NCI-H82 (cell line): ENCODE measurements around the gene GRIN3B.
"Not testable (repeated sequence)": the region's sequence is repeated elsewhere in the genome, so short reads cannot be mapped to it uniquely, and the experiment has no call there.

Experiments
- DNase-seq: peaks from one replicate; lab custom pipeline; 2025; lab: John Stamatoyannopoulos, UW

The GRIN3B gene, protein sequence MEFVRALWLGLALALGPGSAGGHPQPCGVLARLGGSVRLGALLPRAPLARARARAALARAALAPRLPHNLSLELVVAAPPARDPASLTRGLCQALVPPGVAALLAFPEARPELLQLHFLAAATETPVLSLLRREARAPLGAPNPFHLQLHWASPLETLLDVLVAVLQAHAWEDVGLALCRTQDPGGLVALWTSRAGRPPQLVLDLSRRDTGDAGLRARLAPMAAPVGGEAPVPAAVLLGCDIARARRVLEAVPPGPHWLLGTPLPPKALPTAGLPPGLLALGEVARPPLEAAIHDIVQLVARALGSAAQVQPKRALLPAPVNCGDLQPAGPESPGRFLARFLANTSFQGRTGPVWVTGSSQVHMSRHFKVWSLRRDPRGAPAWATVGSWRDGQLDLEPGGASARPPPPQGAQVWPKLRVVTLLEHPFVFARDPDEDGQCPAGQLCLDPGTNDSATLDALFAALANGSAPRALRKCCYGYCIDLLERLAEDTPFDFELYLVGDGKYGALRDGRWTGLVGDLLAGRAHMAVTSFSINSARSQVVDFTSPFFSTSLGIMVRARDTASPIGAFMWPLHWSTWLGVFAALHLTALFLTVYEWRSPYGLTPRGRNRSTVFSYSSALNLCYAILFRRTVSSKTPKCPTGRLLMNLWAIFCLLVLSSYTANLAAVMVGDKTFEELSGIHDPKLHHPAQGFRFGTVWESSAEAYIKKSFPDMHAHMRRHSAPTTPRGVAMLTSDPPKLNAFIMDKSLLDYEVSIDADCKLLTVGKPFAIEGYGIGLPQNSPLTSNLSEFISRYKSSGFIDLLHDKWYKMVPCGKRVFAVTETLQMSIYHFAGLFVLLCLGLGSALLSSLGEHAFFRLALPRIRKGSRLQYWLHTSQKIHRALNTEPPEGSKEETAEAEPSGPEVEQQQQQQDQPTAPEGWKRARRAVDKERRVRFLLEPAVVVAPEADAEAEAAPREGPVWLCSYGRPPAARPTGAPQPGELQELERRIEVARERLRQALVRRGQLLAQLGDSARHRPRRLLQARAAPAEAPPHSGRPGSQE

DNA sequence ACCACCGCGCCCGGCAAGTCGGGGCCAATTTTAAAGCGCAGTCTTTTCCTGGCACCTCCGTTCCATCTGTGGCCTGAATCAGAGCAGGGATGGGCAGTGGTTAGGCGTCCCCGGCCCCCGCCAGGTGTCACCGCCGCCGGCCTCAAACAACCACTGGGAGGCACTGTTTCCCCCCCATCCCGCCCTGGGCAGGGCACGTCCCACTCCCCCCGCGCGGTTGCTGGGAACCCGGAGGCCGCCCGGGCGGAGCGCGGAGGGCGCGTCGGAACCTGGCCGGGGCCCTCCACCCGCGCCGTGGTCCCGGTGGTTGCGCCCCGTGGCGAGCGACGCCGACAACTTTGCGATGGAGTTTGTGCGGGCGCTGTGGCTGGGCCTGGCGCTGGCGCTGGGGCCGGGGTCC is at the start of gene GRIN3B:
Gene GRIN3B (plus strand): TSS at position 325 of the 400 bp plus-strand sequence. CDS start 19 bp downstream, at position 344.
- DNase-seq = peak; percentile 69

DNA sequence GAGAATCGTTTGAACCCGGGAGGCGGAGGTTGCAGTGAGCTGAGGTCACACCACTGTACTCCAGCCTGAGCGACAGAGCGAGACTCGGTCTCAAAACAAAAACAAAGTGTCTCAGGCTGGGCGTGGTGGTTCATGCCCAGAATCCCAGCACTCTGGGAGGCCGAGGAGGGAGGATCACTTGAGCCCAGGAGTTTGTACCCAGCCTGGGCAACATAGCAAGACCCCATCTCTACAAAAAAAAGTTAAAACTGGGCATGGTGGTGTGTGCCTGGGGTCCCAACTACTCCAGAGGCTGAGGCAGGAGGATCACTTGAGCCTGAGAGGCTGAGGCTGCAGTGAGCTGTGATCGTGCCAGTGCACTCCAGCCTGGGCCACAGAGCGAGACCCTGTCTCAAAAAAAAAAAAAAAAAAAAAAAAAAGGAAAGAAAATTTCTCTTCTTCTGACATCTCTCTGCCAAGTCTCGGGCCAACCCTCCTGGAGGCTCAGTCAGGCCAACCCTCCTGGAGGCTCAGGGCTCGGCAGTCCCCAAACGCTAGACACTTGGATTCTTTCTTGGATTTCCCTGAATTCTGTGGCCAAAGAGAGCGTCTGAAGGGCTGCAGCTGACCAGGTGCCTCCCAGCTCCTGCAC is 48.1 kb upstream of the GRIN3B start:
- DNase-seq = no peak

DNA sequence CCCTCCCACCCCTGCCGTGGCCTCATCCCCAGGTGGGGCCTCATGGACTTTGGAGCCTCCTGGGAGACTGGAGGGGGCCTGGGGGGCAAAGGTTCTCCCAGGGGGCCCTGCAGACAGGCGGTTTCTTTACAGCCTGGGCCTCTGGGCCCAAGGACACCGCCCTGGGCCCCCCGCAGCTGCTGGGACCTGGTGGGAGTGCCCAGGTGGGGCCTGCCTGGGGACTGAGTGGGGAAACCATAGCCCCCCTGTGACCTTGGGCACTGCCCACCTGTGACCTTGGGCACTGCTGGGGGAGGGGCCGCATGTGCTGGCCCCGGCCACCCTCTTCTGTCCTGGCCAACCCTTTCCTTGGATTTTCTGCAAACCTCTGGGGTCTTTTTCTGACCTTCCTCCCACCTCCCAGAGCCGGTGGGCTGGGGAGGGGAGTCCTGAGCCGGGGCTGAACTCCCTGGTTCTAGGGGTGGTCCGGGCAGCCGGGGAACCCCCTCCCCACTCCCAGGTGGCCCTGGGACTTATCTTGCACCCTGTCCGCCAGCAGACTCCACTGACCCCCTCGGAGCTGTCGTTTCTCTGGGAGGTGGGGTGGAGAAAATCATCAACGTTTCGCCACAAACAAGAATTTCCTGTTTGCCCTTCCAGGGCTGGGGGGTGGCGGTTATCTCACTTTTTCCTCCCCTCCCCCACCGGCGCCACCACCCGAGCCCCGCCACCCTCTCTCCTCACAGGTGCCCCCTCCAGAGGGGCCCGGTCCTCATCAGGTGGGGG is 47.4 kb upstream of the GRIN3B start:
- DNase-seq = no peak

DNA sequence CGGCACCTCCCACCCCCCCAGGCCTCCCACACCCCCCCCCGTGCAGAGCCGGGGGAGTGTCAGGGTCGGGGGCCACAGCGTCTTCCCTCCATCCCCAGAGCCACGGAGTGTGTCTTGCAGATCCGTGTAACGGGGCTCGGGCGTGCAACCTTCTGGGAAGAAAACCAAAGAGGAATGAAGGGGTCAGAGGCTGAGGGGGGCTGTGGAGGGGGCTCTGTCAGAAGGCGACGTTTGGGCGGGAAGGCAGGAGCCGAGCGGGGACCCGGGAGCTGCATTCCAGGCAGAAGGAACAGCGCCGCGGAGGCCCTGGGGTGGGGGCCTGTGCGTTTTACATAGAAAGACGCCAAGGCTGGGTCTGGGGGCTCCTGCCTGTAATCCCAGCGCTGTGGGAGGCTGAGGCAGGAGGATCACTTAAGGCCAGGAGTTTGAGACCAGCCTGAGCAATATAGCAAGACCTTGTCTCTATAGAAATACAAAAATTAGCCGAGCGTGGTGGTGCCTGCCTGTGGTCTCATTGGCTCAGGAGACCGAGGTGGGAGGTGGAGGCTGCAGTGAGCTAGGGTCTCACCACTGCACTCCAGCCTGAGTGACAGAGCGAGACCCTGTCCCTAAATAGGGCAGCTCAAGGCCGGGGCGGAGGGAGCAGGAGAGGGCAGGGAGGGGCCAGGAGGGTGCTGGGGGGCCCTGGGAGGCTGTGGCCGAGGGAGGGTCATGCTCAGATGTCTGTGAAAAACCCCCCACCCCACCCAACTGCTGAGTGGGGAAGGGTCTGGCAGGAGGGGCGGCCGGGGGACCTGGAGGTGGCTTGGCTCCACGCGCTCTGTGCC is 46.6 kb upstream of the GRIN3B start:
- DNase-seq = no peak

DNA sequence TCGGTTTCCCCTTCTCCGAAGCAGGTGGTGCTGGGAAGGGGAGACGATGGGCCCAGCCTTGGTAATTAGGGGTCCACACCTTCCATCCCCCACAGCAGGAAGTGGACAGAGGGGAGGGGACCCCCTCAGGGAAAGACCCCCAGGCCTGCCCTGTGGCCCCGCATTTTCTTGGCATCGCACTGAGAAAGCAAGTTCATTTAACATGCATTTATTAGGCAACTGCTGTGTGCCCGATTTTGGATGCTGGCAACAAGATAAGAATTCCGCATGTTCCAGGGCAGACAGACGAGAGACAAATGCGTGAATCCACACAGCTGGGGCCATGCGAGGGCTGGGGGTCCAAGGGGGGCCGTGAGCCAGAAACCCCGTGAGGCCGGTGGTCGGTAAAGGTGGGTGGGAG is 45.9 kb upstream of the GRIN3B start:
- DNase-seq = no peak

DNA sequence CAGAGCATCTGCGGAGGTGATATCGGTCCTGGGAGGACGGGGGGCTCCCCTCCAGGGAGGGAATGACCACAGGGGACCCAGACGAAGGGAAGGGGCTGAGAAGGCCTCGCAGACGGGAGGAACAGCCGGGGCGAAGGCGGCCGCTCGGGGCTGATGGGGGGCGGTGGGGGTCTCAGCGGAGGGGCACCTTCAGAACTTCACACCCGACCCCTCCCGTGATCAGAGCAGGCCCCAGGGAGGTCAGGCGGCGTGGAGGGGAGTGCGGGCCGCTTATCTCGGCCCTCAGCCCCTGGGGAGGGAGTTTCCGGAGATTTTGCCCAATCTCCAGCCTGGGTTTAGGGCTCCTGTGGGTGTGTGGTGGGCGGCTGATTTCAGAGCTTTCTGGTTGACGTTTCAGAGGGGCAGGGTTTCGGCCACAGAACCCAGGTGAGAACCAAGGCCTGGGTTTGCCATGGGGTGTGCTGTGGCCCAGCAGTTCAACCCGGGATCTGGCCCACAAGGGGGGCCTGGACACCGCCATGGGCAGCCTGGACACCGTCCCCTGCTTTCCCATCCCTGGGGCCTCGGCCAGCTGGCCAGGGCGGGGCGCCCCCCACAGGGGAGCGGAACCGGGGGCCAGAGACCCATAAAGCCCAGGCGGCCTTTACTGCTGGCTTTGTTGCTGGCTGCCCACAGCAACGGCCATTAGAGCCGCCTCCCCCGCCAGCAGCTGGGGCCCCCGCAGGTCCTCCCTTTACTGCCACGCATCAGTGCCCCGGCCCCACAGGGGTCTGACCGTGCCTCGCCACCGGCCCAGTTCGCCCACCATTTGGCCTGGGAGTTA is 45.3 kb upstream of the GRIN3B start:
- no peak for DNase-seq

DNA sequence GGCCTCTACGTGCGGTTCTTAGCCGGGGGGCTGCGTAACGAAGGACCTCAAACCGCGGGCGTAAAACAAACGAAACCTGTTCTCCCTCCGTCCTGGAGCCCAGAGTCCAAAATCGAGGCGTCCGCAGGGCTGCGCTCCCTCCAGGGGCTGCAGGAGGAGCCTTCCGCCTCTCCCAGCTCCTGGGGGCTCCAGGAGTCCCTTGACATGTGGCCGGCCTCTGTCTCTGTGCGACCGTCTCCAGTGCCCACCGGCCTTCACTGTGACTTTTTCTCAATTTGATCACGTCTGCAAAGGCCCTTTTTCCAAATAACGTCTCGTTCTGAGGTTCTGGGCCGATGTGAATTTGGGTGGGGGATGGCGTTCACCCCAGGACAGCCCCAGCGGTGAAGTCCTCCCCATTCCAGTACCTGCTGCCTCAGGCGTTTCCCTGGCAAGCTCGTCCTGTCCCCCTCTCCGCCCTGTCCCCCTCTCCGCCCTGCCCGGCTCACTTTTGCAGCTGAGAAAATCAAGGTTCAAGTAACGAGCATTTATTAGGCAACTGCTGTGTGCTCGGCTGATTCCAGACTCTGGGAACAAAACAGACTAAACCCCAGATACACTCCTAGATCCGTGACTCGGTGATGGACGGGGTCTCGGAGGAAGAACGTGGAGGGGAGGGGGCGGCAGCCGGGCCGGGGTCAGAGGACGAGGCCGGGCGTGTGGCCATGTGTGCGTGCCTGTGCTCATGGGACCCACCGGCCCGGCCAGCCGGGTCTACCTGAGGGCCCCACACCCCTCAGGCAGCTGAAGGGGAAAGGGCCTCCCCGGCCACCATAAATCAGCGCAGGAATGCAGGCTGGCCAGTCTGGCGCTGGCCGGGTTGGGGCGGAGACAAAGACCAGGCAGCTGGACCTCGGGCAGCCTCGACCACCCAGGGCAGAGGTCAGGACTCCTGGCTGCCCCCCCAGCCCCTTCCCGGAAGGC is 44.1 kb upstream of the GRIN3B start:
- DNase-seq = no peak

DNA sequence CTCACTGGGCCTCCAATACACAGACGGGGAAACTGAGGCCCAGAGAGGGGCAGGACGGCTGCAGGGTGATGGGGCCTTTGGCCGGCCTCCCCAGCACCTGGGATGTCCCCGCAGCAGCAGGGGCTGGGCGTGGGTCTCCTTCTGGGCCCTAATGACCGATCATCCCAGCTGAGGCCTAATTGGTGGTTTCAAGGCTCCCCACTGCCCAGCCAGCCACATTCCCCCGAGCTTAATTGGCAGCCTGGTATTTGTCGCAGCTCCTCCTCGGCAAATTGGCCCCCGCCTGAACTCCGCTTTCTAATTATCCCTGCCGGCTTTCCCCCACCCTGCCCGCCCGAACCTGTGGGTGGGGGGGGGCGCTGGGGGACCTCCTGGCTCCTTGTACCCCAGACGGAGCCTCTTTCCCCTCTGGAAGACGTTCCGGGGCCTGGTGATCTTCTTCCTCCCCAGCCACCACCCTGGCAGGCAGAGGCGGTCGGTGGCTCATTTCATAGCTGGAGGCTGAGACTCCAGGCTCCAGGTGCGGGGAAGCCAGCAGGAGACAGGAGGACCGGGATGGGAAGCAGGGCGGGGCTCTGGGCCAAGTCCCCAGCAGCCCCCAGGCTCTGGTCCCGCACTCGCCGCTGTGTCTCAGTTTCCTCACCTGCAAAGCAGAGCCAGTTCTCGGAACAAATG is 43.3 kb upstream of the GRIN3B start:
- no peak for DNase-seq

DNA sequence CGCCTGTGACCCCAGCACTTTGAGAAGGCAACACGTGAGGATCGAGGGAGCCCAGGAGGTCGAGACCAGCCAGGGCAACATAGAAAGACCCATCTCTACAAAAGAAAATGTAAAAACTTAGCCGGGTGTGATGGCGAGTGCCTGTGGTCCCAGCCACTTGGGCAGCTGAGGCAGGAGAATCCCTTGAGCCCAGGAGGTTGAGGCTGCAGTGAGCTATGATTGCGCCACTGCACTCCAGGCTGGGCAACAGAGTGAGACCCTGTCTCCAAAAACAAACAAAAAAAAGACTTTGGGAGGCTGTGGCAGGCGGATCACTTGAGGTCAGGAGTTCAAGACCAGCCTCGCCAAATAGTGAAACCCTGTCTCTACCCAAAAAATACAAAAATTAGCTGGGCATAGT is 42.6 kb upstream of the GRIN3B start:
- not testable (repeated sequence) for DNase-seq

DNA sequence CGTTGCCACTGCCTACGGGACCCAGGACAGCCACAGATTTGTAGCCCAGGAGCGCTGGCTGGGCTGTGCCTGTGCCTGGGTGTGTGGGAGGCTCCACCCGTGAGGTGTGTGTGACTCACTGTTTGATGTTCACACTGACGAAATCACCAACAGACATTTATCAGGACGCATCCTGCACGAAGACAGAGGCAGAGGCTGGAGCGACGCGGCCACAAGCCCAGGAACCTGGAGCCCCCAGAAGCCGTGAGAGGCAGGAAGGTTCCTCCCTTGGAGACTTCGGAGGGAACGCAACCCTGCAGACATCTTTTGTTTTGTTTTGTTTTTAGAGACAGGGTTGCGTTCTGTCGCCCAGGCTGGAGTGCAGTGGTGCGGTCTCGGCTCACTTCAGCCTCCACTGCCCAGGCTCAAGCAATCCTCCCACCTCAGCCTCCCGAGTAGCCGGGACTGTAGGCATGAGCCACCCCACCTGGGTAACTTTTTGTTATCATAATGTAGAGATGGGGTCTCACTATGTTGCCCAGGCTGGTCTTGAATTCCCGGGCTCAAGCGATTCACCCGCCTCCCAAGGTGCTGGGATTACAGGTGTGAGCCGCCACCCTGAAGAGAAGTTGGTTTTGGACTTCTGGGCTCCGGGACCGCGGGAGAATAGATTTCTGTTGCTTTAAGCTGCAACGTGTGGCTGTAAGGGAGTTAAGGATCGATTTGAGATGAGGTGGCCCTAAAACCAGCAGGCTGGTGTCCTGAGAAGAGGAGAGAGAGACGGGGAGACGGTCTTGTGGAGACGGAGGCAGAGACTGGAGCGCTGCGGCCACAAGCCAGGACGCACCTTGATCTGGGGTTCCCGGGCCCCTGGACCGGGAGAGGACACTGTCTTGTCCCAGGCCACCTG is 41.0 kb upstream of the GRIN3B start:
- DNase-seq = no peak

DNA sequence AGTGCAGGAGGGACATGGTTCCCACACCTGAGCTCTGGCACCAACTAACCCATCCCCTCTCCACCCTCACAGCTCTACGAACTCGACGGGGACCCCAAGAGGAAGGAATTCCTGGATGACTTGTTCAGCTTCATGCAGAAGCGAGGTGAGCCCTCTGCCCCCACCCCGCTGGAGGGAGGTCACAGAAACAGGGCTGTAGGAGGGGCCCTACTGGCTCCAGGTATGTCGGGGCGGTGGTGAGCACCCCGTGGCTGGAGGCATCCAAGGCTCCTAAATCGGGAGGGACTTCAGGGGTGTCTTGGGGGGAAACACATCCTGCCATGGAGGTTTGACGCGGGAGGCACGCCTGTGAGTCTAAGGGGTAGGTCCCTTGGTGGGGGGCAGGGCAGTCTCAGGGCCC is 40.2 kb upstream of the GRIN3B start:
- no peak for DNase-seq

DNA sequence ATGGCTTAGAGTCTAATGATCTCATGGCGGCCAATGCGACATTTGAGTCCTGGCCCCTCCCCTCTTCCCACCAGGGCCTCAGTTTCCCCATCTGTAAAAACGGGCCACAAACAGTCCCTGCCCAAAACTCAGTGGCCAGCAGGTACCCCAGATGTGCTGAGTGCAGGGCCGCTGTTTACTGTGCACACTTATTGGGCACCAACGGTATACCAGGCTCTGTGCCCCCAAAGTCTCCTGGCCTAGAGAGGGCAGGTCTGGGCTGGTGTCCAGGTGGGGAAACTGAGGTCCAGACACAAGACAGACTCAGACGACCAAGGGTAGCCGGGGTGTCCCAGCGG is 39.6 kb upstream of the GRIN3B start:
- DNase-seq = no peak

DNA sequence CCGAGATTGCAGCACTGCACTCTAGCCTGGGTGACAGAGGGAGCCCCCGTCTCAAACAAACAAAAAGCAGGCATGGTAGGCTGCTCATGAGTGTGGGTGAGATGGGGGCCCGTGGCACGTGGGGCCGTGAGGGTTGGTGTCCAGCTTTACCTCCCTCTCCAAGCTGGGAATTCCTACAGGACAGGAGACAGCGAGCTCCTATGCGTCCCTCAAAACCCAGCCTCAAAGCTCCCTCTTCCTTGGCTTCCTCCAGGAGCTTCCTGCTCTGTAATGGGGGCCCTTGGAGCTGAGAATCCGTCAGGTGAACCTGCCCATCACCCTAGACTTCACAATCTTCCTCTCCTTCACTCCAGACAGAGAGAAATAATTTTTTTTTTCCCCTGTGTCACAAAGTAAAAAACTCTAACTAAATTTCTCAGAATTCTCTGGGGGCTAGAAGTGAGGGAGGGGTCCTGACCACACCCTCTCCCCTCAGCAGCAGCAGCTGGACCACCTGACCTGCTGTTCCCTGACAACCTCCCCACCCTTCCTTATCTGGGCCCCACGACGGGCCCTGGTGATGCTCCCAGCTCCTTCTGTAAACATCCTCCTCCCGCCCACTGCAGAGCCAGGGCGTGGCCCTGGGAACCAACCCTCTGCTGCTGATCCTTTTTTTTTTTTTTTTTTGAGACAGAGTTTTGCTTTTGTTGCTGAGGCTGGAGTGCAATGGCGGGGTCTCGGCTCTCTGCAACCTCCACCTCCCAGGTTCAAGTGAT is 38.2 kb upstream of the GRIN3B start:
- no peak for DNase-seq

DNA sequence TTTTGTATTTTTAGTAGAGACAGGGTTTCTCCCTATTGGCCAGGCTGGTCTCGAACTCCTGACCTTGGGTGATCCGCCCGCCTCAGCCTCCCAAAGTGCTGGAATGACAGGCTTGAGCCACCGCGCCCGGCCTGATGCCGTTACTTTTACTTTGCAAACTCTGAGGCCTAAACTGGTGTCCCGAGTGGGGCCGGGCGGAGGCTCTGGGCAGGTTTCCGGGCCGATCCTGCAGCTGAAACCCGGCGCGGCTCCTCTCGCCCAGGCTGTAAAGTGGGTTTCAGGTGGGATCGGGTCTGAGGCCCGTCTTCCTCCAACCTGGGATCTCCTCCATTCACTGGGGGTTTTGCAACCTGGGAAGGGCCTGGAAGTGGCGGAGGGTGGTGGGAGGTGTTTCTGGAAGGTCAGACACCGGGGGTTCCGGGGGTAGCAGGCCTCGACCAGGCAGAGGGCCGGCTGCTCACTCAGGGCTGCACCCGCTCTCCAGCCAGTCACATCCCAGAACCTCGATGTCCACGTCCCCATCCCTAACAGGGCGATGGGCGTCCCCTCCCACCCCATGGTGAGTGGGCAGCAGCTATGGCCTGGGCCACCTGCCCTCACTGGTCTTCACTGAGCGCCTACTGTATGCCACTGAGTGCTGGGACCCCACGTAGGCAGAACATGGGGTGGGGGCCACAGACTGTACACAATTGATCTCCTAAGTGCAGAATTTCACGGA is 37.4 kb upstream of the GRIN3B start:
- no peak for DNase-seq

DNA sequence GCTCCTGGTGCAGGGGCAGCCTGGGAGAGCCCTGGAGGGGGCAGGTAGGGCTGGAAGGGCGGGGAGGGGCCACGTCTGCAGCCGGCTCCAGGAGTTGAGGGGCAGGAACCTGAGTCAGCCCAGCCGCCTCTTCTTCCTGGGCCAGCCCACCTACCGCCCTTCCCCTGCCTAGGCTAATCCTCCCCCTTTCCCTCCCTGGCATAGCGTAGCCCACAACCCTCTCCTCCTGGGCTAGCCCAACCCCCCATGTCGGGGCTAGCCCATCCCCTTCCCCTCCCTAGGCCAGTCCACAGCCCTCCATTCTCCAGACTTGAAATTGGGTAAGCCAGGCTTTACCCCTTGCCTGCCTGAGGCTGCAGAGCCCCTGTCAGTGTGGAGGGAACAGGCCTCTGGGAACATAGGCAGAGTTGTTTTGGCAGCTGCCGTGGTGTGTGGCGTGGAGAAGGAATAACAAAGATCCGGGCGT is 36.7 kb upstream of the GRIN3B start:
- DNase-seq = no peak

DNA sequence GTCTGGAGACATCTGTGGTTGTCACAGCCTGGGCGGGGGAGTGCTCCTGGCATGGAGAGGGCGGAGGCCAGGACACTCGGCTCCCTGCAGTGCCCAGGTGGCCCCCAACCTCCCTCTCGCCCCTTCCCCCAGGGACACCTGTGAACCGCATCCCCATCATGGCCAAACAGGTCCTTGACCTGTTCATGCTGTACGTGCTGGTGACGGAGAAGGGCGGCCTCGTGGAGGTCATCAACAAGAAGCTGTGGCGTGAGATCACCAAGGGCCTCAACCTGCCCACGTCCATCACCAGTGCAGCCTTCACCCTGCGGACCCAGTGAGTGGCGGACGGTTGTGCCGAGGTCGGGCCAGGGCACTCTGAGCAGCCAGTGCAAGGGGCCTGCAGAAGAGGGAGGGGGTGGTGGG is 36.1 kb upstream of the GRIN3B start:
- no peak for DNase-seq
